Stomach smooth muscle (tissue), 2 donors: Measurements from ENCODE around the gene ISCU.
"Not testable (repeated sequence)": the region's sequence is repeated elsewhere in the genome, so short reads cannot be mapped to it uniquely, and the experiment has no call there.

Source experiments
- H3K27ac ChIP-seq: one replicate; pipeline ENCODE4 v1.7.0; 2013; ENCODE audit warnings: mild to moderate bottlenecking, low read length, inconsistent platforms
- H3K27me3 ChIP-seq, 2 donors: one replicate each; pipeline ENCODE4 v1.7.0; 2013; ENCODE audit warnings: low read length in 2 of 2; ENCODE audit not compliant: insufficient read depth in 2 of 2, control insufficient read depth in 1 of 2
- H3K36me3 ChIP-seq, 2 donors: one replicate each; pipeline ENCODE4 v1.7.0; 2013; ENCODE audit warnings: low read length in 2 of 2; ENCODE audit not compliant: control insufficient read depth in 2 of 2, insufficient read depth in 2 of 2
- H3K4me1 ChIP-seq: one replicate; pipeline ENCODE4 v1.7.0; 2013; ENCODE audit warnings: low read length; ENCODE audit not compliant: control insufficient read depth, insufficient read depth
- H3K4me3 ChIP-seq, 2 donors: one replicate each; pipeline ENCODE4 v1.7.0; 2013; ENCODE audit warnings: low read length in 2 of 2
- H3K9ac ChIP-seq, 2 donors: one replicate each; pipeline ENCODE4 v1.7.0; 2013; ENCODE audit warnings: low read length in 2 of 2, mild to moderate bottlenecking in 1 of 2
- H3K9me3 ChIP-seq, 2 donors: one replicate each; pipeline ENCODE4 v1.7.0; 2013; ENCODE audit warnings: low read length in 2 of 2; ENCODE audit not compliant: control insufficient read depth in 2 of 2
- donor health status: healthy.
- donor health status: Pancreatic carcinoma.

Gene ISCU

DNA sequence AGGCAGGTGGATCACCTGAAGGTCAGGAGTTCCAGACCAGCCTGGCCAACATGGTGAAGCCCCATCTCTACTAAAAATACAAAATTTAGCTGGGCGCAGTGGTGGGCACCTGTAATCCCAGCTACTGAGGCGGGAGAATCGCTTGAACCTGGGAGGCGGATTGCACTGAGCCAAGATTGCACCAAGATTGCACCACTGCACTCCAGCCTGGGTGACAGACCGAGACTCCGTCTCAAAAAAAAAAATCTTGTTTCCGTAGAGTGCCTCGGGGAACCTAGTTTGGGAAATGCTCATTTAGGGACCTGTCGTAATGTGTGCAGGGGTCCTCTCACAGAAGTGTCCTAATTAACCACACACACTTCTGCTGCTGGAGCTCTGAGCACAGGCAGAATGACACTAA lies 28.1 kb downstream of the ISCU start:
- not testable (repeated sequence) for H3K27me3 ChIP-seq, H3K36me3 ChIP-seq, H3K4me3 ChIP-seq, H3K9me3 ChIP-seq, H3K27ac ChIP-seq, H3K4me1 ChIP-seq, H3K9ac ChIP-seq

- H3K4me3 ChIP-seq, result no peak overlapping the region
- peaks cover 4 to 8% of the 10 kb centered on the region in 2 donors for H3K27me3 ChIP-seq
- peaks cover 9% of the 10 kb centered on the region for H3K4me1 ChIP-seq
- H3K27ac ChIP-seq, result no peak overlapping the region
- no peaks in the 10 kb centered on the region for H3K9me3 ChIP-seq
- H3K9ac ChIP-seq, result no peak overlapping the region
- H3K36me3 ChIP-seq, result no peaks in the 10 kb centered on the region
Observed at GRCh38 chr12:108591267-108591980, 29.0 kb downstream of the ISCU start.

- peaks cover 8 to 9% of the 10 kb centered on the region in 2 donors for H3K27me3 ChIP-seq
- no peak overlapping the region for H3K4me3 ChIP-seq
- H3K27ac ChIP-seq, result no peak overlapping the region
- no peak overlapping the region for H3K9ac ChIP-seq
- H3K9me3 ChIP-seq, result no peaks in the 10 kb centered on the region
- peaks cover 9% of the 10 kb centered on the region for H3K4me1 ChIP-seq
- no peaks in the 10 kb centered on the region for H3K36me3 ChIP-seq
Observed at GRCh38 chr12:108592033-108592909, 29.9 kb downstream of the ISCU start.

DNA sequence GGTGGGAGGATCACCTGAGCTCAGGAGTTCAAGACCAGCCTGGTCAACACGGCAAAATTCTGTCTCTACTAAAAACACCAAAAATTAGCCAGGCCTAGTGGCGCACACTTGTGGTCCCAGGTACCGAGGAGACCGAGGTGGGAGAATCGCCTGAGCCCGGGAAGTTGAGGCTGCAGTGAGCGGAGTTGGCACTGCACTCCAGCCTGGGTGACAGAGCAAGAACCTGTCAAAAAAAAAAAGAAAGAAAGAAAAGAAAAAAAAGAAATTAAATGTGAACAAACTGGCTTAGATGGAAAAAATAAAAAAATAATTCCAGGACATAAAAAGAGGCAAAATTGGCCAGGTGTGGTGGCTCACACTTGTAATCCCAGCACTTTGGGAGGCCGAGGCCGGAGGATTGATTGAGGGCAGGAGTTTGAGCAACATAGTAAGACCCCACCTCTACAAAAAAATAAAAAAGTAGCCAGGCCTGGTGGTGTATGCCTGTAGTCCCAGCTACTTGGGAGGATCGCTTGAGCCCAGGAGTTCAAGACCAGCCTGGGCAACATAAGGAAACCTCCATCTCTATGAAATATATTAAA lies 32.0 kb downstream of the ISCU start:
- Histone ChIP-seq H3K9me3 (no peaks in the 10 kb centered on the region), H3K4me3 (no peak overlapping the region), H3K36me3 (no peaks in the 10 kb centered on the region), H3K27ac (no peak overlapping the region), H3K4me1 (peaks cover 4% of the 10 kb centered on the region), H3K9ac (no peak overlapping the region), H3K27me3 (peaks cover 3 to 9% of the 10 kb centered on the region in 2 donors)

DNA sequence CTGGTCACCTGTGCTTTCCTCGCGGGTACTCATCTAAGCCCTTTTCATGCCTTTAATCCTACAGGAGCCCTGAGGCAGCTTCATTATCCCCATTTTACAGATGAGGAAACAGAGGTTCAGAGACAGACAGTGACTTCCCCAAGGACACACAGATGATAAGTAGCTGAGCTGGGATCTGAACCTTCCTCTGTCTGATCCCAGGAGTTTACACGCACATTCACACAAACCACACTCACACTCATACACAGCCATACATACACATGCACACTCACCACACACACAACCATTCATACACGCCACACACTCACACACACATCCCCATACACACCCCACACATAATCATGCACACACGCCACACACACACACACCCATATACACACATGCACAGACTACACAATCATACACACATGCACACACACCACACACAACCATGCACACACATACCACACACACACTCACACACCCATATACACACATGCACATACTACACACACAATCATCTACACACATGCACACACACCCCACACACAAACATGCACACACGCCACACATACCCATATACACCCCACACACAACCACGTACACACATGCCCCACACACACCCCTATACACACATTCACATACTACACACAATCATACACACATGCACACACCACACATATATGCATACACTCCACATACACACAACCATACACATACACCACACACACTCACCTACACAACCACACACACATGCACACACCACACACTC lies 32.7 kb downstream of the ISCU start:
- Histone ChIP-seq H3K27me3 (peaks cover 0 to 9% of the 10 kb centered on the region in 2 donors), H3K9me3 (no peaks in the 10 kb centered on the region), H3K9ac (no peak overlapping the region), H3K27ac (no peak overlapping the region), H3K4me1 (peaks cover 3% of the 10 kb centered on the region), H3K4me3 (no peak overlapping the region), H3K36me3 (no peaks in the 10 kb centered on the region)

DNA sequence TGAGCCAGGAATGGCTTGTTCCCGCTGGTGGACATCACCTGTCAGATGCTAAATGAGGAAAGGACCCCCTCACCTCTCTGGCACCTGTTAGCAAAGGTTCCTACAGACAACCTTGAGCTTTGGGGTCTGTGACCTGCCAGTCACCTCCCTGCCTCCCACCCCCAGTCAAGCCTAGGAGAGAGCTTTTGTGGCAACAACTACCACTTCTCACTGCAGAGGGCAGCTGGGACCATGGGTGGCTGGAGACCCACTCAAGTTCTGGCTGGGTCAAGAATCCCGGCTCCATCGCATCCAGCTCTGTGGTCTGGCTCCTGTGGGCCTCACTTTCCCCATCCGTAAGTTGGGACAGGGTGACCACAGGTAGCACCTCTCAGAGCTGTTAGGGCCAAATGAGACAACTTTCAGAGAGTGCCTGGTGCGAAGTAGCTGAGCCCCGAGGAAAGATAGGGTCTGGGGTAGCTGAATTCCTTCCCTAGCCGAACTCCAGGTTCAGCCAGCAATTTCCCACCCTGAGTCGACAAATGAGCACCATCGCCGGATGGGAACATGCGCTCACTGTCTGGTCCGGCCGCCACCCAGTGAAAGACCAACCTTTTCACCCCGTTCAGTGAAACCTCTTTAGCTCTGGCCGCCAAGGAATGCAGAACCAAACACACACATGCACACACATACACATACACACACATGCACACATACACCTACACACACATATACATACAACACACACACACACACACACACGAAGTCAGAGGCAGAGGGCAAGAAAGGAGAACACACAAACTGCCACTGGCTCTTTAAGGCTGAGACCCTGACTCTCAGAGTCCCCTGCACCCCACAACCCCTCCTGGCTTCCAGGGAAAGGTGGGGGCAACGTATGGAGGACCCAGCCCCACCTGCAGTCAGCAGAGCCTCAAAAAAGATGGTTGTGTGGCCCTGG lies 33.6 kb downstream of the ISCU start:
- Histone ChIP-seq H3K27ac (no peak overlapping the region), H3K36me3 (no peaks in the 10 kb centered on the region)

GRCh38 chr12:108596854-108597558 lies 34.6 kb downstream of the ISCU start:
- peaks cover 0 to 9% of the 10 kb centered on the region in 2 donors for H3K27me3 ChIP-seq
- peak overlapping the region; percentile 31 to 64 for H3K4me3 ChIP-seq
- H3K36me3 ChIP-seq, result no peaks in the 10 kb centered on the region
- H3K9ac ChIP-seq, result no peak overlapping the region
- no peaks in the 10 kb centered on the region for H3K9me3 ChIP-seq
- H3K4me1 ChIP-seq, result peaks cover 3% of the 10 kb centered on the region
- H3K27ac ChIP-seq, result no peak overlapping the region

More for the DNA sequence above, 33.6 kb downstream of the ISCU start:
- H3K4me3 ChIP-seq, result peak overlapping the region in 1 of 2 donors; percentile 22
- peaks cover 0 to 9% of the 10 kb centered on the region in 2 donors for H3K27me3 ChIP-seq
- H3K9ac ChIP-seq, result no peak overlapping the region
- no peaks in the 10 kb centered on the region for H3K9me3 ChIP-seq
- peaks cover 3% of the 10 kb centered on the region for H3K4me1 ChIP-seq

DNA sequence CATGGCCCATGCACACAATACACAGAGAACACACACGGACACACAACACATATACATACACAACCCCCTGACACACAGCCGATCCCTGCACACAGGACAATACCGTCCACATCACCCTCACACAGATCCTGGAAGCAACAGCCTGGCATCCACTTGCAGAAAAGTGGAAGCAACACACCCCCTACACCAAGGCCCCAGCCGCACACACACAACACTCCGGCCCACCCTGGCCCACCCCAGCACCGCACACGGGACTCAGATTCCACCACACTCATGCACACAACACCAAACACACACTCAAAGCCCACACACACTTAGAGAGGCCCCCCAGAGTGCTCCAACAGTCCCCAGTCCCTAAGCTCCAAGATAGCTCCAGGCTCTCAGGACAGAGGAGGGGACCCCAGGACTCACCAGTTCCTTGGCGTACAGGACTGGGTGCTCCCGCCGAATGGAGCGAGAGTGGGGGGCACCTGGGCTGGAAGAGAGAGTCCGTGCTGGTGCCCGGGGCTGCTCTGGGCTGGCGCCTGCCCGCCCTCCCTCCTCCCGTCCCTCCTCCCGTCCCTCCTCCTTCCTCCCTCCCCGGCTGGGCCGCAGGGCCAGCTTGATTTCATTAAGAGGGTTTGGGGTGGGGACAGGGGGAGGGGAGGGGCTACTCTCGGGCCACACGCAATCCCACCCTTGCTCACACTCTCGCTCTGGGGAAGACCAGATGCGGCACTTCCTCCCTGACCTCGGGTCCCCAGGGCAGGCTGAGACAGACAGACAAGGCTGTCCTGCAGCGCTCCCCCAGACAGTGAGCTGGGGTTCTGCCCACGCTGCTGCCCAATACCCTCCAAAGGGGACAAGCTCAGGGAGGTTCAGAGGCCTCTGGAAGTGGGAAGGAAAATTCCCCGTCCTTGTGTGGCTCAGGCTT lies 35.4 kb downstream of the ISCU start, which contains the start of gene TMEM119:
TMEM119 (minus strand) TSS at position 526 of the 913 bp plus-strand sequence. CDS start 5,701 bp downstream, outside the sequence.
- no peak within 1 kb of the TSS for H3K27ac ChIP-seq
- peaks cover 0 to 9% of the 10 kb centered on the region in 2 donors for H3K27me3 ChIP-seq
- no peaks in the 10 kb centered on the region for H3K36me3 ChIP-seq
- H3K9me3 ChIP-seq, result no peaks in the 10 kb centered on the region
- H3K4me3 ChIP-seq, result peak within 1 kb of the TSS; percentile 31 to 64
- peaks cover 3% of the 10 kb centered on the region for H3K4me1 ChIP-seq
- H3K9ac ChIP-seq, result no peak within 1 kb of the TSS
